Endothelial cell of umbilical vein (primary cell): Measurements from ENCODE around the gene MFRP. TPM values are rescaled to one million over a fixed set of nuclear protein-coding genes. Genes with fewer than 3 reads are reported as not detected.

Experiments used
- BruUV-seq: library from RNA; stranded (reverse); fragments of 400-500 nt; replicated peaks from 2 replicates; lab custom pipeline; 2021; lab: Mats Ljungman, UMichigan
- CTCF ChIA-PET: fragments of 300-600, 350-600 bp; sonication (Branson Sonifier 250); formaldehyde crosslinking; loops from one replicate; lab custom pipeline; 2021; ENCODE audit warnings: antibody characterized with exemption, inconsistent platforms; lab: Charles Lee
- POLR2A ChIA-PET: fragments of 300-600, 350-600 bp; sonication (Branson Sonifier 250); formaldehyde crosslinking; loops from one replicate; lab custom pipeline; 2021; ENCODE audit warnings: antibody characterized with exemption, inconsistent platforms; lab: Charles Lee
- DNase-seq: peaks from one replicate; pipeline ENCODE4 v3.0.0-alpha.2; 2011; ENCODE audit warnings: low read depth, low spot score
- FAIRE-seq: peaks from 2 replicates; lab custom pipeline; 2011; peaks lifted over from hg19 to GRCh38; lab: Jason Lieb, UNC
- H2AFZ ChIP-seq: 2 replicates; pipeline ENCODE4 v1.6.0; 2012; ENCODE audit warnings: low read depth, low read length, control low read depth, inconsistent platforms
- H3K27ac ChIP-seq: 2 replicates; pipeline ENCODE4 v1.5.1; 2011; ENCODE audit warnings: low read depth, mild to moderate bottlenecking, control low read depth, low read length, moderate library complexity; ENCODE audit not compliant: insufficient read depth
- H3K27me3 ChIP-seq, 2 experiments: 2 replicates each; pipeline versions ENCODE4 v1.6.0 to v1.6.1; 2011; ENCODE audit warnings: low read length in 2 of 2, mixed read lengths in 1 of 2; ENCODE audit not compliant: control insufficient read depth in 2 of 2, insufficient read depth in 2 of 2
- H3K36me3 ChIP-seq, 2 experiments: 2 replicates in 1 of 2; 3 replicates in 1 of 2; pipeline ENCODE4 v1.5.1; 2011; ENCODE audit warnings: low read length in 2 of 2, mild to moderate bottlenecking in 1 of 2, moderate library complexity in 1 of 2; ENCODE audit not compliant: control insufficient read depth in 2 of 2, insufficient read depth in 2 of 2; ENCODE audit errors: extremely low read depth in 1 of 2
- H3K4me1 ChIP-seq: 3 replicates; pipeline ENCODE4 v1.5.1; 2011; ENCODE audit warnings: mild to moderate bottlenecking, low read length; ENCODE audit not compliant: control insufficient read depth, insufficient read depth; ENCODE audit errors: extremely low read depth
- H3K4me2 ChIP-seq: 2 replicates; pipeline ENCODE4 v1.6.1; 2011; ENCODE audit warnings: low read length, control low read depth, mixed read lengths; ENCODE audit not compliant: insufficient read depth
- H3K4me3 ChIP-seq, 3 experiments: fragments of 200-600 bp in 1 of 3; sonication (generic), shearing (Covaris generic) in 1 of 3; replicated peaks in 1 of 3; 2 replicates each; pipeline ENCODE4 v1.5.1; 2011 to 2016; ENCODE audit warnings: control low read depth in 3 of 3, low read length in 3 of 3, mild to moderate bottlenecking in 2 of 3, inconsistent platforms in 1 of 3, low read depth in 1 of 3, moderate library complexity in 1 of 3; ENCODE audit not compliant: insufficient read depth in 1 of 3
- H3K79me2 ChIP-seq: 2 replicates; pipeline ENCODE4 v1.6.0; 2012; ENCODE audit warnings: low read length, inconsistent platforms; ENCODE audit not compliant: control insufficient read depth, insufficient read depth
- H3K9ac ChIP-seq: replicated peaks from 2 replicates; pipeline ENCODE3; 2011; ENCODE audit warnings: low read length, control low read depth; ENCODE audit not compliant: insufficient read depth; ENCODE audit errors: extremely low read depth
- H3K9me1 ChIP-seq: replicated peaks from 3 replicates; pipeline ENCODE4 v1.6.0; 2011; ENCODE audit warnings: mild to moderate bottlenecking, low read length; ENCODE audit not compliant: control insufficient read depth, insufficient read depth; ENCODE audit errors: extremely low read depth
- H3K9me3 ChIP-seq: replicated peaks from 2 replicates; pipeline ENCODE4 v1.5.1; 2012; ENCODE audit warnings: low read length, inconsistent platforms; ENCODE audit not compliant: control insufficient read depth, insufficient read depth
- H4K20me1 ChIP-seq: replicated peaks from 2 replicates; pipeline ENCODE3; 2011; ENCODE audit warnings: mild to moderate bottlenecking, low read length; ENCODE audit not compliant: control insufficient read depth, insufficient read depth; ENCODE audit errors: extremely low read depth
- EZH2 ChIP-seq: IDR thresholded peaks from 2 replicates; pipeline ENCODE4 v1.6.1; 2012; ENCODE audit warnings: borderline replicate concordance, low read depth, mild to moderate bottlenecking, moderate library complexity, low read length, inconsistent platforms; ENCODE audit not compliant: severe bottlenecking
- FOS ChIP-seq: IDR thresholded peaks from 2 replicates; pipeline ENCODE4 v1.6.1; 2011; ENCODE audit warnings: mild to moderate bottlenecking, low read length, moderate library complexity, borderline replicate concordance; ENCODE audit not compliant: insufficient read depth
- GATA2 ChIP-seq: IDR thresholded peaks from 2 replicates; pipeline ENCODE4 v1.7.0; 2011; ENCODE audit warnings: low read depth, mild to moderate bottlenecking, moderate library complexity, mixed read lengths, low read length; ENCODE audit not compliant: insufficient read length, insufficient read depth
- JUN ChIP-seq: IDR thresholded peaks from 2 replicates; pipeline ENCODE4 v1.6.1; 2011; ENCODE audit warnings: borderline replicate concordance, low read depth; ENCODE audit not compliant: insufficient read length, insufficient read depth
- MYC ChIP-seq: IDR thresholded peaks from one replicate; pipeline ENCODE4 v1.6.1; 2011; ENCODE audit warnings: mild to moderate bottlenecking, low read depth, low read length
- POLR2A ChIP-seq: IDR thresholded peaks from 2 replicates; pipeline ENCODE4 v1.6.1; 2012; ENCODE audit warnings: low read depth, mild to moderate bottlenecking, control low read depth, low read length
- dilution Hi-C: fragments of 300-500 bp; cut with MboI; formaldehyde crosslinking; loops from one replicate; pipeline ENCODE4 v1.15.0; 2019; ENCODE audit warnings: low sequenced_read_pairs; ENCODE audit not compliant: extremely low pct_ligation_motif_present
- intact Hi-C: fragments of 100-400 bp; cut with micrococcal nuclease; formaldehyde crosslinking; loops from one replicate; pipeline ENCODE4 v1.10.0; 2022
- polyA plus RNA-seq, 4 experiments: library from polyadenylated mRNA; depleted of rRNA in 3 of 4; stranded (reverse) in 3 of 4; unstranded in 1 of 4; fragments of >200 nt; gene quantifications; 2 replicates each; pipeline versions ENCODE4 v1.2.1 to v1.2.3, GENCODE V29; 2011 to 2012; ENCODE audit warnings: missing spikeins in 1 of 4
- total RNA-seq: library from RNA; stranded (reverse); gene quantifications from 2 replicates; pipeline ENCODE4 v1.2.3, GENCODE V29; 2021
- TF ChIP-seq, protein P1 (sequence below), 2 donors: IDR thresholded peaks; 1 replicate in 1 of 2; 2 replicates in 1 of 2; pipeline ENCODE4 v1.5.1; 2011; ENCODE audit warnings: low read length in 2 of 2, mild to moderate bottlenecking in 2 of 2, moderate library complexity in 2 of 2, control low read depth in 1 of 2, inconsistent platforms in 1 of 2, low read depth in 1 of 2; ENCODE audit not compliant: insufficient read depth in 1 of 2; ENCODE audit errors: extremely low read depth in 1 of 2
- TF ChIP-seq, protein P2 (sequence below): IDR thresholded peaks from 2 replicates; pipeline ENCODE4 v1.6.1; 2011; ENCODE audit not compliant: insufficient read depth, insufficient read length

Gene MFRP
- total and polyA plus RNA-seq, 2 donors (not counting 3 experiments of a cell fraction or from before 2014, with no cell fraction given): 0.08 TPM; not detected in 1

DNA sequence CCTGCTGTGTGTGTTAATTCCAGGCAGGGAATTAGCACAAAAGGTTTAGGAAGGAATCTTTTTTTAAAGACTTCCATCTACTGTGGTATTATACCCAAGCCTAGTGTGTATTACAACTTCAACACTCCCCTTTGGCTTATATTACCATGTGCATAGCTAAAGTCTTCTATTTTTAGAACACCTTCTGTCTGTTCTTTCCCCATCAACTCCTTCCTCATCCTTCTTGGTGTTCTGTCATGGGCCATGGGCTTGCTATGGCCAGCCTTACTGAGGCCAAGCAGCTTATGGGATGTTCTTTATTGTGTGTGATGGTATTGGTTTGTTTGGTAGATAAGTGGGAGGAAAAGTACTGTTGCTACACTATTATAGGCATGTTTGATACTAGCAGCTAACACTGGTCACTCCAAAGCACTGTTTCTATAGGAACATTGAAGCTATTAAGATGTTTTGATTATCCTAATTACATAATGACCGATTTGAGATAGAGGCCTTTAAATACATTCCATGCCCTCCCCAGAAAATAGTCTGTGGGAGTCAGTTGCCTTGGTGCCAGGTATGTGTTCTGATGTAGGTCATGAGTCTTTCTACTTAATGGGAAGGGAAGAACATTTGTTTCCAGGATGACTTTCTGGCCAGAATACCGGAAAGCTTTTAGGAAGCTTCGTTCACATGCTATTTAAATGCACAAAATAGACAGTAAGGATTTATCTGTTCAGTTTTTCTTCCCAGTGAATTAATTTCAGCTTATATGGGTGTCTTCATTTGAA, 46.1 kb downstream of the MFRP start:
- no peak overlapping the region for H3K27ac ChIP-seq
- H2AFZ ChIP-seq: no peak overlapping the region
- no peak overlapping the region for H3K4me3 ChIP-seq
- TF ChIP-seq EZH2 (no peak), FOS (no peak), POLR2A (no peak), JUN (no peak), GATA2 (no peak), MYC (no peak)
- TF ChIP-seq, protein P1, sequence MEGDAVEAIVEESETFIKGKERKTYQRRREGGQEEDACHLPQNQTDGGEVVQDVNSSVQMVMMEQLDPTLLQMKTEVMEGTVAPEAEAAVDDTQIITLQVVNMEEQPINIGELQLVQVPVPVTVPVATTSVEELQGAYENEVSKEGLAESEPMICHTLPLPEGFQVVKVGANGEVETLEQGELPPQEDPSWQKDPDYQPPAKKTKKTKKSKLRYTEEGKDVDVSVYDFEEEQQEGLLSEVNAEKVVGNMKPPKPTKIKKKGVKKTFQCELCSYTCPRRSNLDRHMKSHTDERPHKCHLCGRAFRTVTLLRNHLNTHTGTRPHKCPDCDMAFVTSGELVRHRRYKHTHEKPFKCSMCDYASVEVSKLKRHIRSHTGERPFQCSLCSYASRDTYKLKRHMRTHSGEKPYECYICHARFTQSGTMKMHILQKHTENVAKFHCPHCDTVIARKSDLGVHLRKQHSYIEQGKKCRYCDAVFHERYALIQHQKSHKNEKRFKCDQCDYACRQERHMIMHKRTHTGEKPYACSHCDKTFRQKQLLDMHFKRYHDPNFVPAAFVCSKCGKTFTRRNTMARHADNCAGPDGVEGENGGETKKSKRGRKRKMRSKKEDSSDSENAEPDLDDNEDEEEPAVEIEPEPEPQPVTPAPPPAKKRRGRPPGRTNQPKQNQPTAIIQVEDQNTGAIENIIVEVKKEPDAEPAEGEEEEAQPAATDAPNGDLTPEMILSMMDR (IDR thresholded peaks at IDR 0.05; ENCODE audit: extremely low read depth in 1 of 2, insufficient read depth in 1 of 2, low read depth in 1 of 2, low read length in 2 of 2): no peak
- TF ChIP-seq, protein P2, sequence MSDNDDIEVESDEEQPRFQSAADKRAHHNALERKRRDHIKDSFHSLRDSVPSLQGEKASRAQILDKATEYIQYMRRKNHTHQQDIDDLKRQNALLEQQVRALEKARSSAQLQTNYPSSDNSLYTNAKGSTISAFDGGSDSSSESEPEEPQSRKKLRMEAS: no peak
- no peak for FAIRE-seq
- ChIA-PET POLR2A (no interaction called here), CTCF (interaction anchor here (0.5 to 1.6 kb wide), 7 partner anchors 10 to 310 kb away, joined by 3 to 7 read pairs (median 3); partner anchors contain the start of gene CBL)
- no peaks in the 10 kb centered on the region for H3K9me1 ChIP-seq
- dilution Hi-C loops: no loop called here
- no peaks in the 10 kb centered on the region for H4K20me1 ChIP-seq
- H3K9me3 ChIP-seq: no peaks in the 10 kb centered on the region
- intact Hi-C loops: no loop called here
- TSS peak; percentile 1 for BruUV-seq
- H3K79me2 ChIP-seq: no peaks in the 10 kb centered on the region
- H3K36me3 ChIP-seq: peaks cover 24 to 29% of the 10 kb centered on the region in 2 experiments
- H3K27me3 ChIP-seq: no peaks in the 10 kb centered on the region
- no peak overlapping the region for H3K9ac ChIP-seq
- DNase-seq: no peak
- no peak overlapping the region for H3K4me2 ChIP-seq
- H3K4me1 ChIP-seq: peaks cover 2% of the 10 kb centered on the region
